Measurements from ENCODE around the gene ZNF474.

Gene ZNF474

GRCh38 chr5:122112063-122112462, 17.3 kb upstream of the ZNF474 start:
- Histone ChIP-seq H3F3A (ENCODE audit: insufficient read depth) (no peaks in the 10 kb centered on the region), H3K27ac (ENCODE audit: low read depth, low read length) (no peak overlapping the region), H3K4me2 (ENCODE audit: low read depth, low read length, poor library complexity, severe bottlenecking) (no peak overlapping the region), H2AFZ (ENCODE audit: low read depth, low read length, severe bottlenecking) (no peak overlapping the region), H3K9me2 (replicated peaks; ENCODE audit: insufficient read depth, low read length) (no peaks in the 10 kb centered on the region), H3K9me3 (ENCODE audit: insufficient read depth, low read length) (no peaks in the 10 kb centered on the region), H4K20me1 (ENCODE audit: low read depth, low read length) (no peaks in the 10 kb centered on the region), H3K4me3 (ENCODE audit: insufficient read depth, low read length, poor library complexity, severe bottlenecking) (no peak overlapping the region), H3K79me2 (ENCODE audit: insufficient read depth, low read length) (no peaks in the 10 kb centered on the region), H3K27me3 (ENCODE audit: low read length) (no peaks in the 10 kb centered on the region), H3K9ac (ENCODE audit: low read length) (no peak overlapping the region), H3K36me3 (ENCODE audit: low read length) (no peaks in the 10 kb centered on the region)
- TF ChIP-seq CTCF (IDR thresholded peaks at IDR 0.05; ENCODE audit: insufficient read depth, low read length, poor library complexity, severe bottlenecking) (no peak), EZH2phosphoT487 (conservative IDR thresholded peaks at IDR 0.05; ENCODE audit: low read length) (no peak)

- no peaks in the 10 kb centered on the region for H3K9me3 ChIP-seq (ENCODE audit: insufficient read depth, low read length)
- H3K36me3 ChIP-seq (ENCODE audit: low read length): no peaks in the 10 kb centered on the region
- no peak overlapping the region for H3K9ac ChIP-seq (ENCODE audit: low read length)
- no peaks in the 10 kb centered on the region for H3K27me3 ChIP-seq (ENCODE audit: low read length)
- no peak for TF ChIP-seq EZH2phosphoT487 (conservative IDR thresholded peaks at IDR 0.05; ENCODE audit: low read length)
- no peak for TF ChIP-seq CTCF (IDR thresholded peaks at IDR 0.05; ENCODE audit: insufficient read depth, low read length, poor library complexity, severe bottlenecking)
- H3K9me2 ChIP-seq (replicated peaks; ENCODE audit: insufficient read depth, low read length): no peaks in the 10 kb centered on the region
- H4K20me1 ChIP-seq (ENCODE audit: low read depth, low read length): no peaks in the 10 kb centered on the region
- H3F3A ChIP-seq (ENCODE audit: insufficient read depth): no peaks in the 10 kb centered on the region
- H3K4me3 ChIP-seq (ENCODE audit: insufficient read depth, low read length, poor library complexity, severe bottlenecking): no peak overlapping the region
- no peak overlapping the region for H3K4me2 ChIP-seq (ENCODE audit: low read depth, low read length, poor library complexity, severe bottlenecking)
- H3K79me2 ChIP-seq (ENCODE audit: insufficient read depth, low read length): no peaks in the 10 kb centered on the region
- no peak overlapping the region for H3K27ac ChIP-seq (ENCODE audit: low read depth, low read length)
- H2AFZ ChIP-seq (ENCODE audit: low read depth, low read length, severe bottlenecking): no peak overlapping the region
Observed at GRCh38 chr5:122112733-122113558, 16.4 kb upstream of the ZNF474 start.

- TF ChIP-seq EZH2phosphoT487 (conservative IDR thresholded peaks at IDR 0.05; ENCODE audit: low read length): no peak
- no peak for TF ChIP-seq CTCF (IDR thresholded peaks at IDR 0.05; ENCODE audit: insufficient read depth, low read length, poor library complexity, severe bottlenecking)
- Histone ChIP-seq H2AFZ (ENCODE audit: low read depth, low read length, severe bottlenecking) (no peak overlapping the region), H3K27ac (ENCODE audit: low read depth, low read length) (no peak overlapping the region), H3K79me2 (ENCODE audit: insufficient read depth, low read length) (no peaks in the 10 kb centered on the region), H3K4me2 (ENCODE audit: low read depth, low read length, poor library complexity, severe bottlenecking) (no peak overlapping the region), H3K9ac (ENCODE audit: low read length) (no peak overlapping the region), H4K20me1 (ENCODE audit: low read depth, low read length) (no peaks in the 10 kb centered on the region), H3K9me3 (ENCODE audit: insufficient read depth, low read length) (no peaks in the 10 kb centered on the region), H3K27me3 (ENCODE audit: low read length) (no peaks in the 10 kb centered on the region), H3K36me3 (ENCODE audit: low read length) (no peaks in the 10 kb centered on the region), H3K9me2 (replicated peaks; ENCODE audit: insufficient read depth, low read length) (no peaks in the 10 kb centered on the region), H3F3A (ENCODE audit: insufficient read depth) (no peaks in the 10 kb centered on the region), H3K4me3 (ENCODE audit: insufficient read depth, low read length, poor library complexity, severe bottlenecking) (no peak overlapping the region)
Observed at GRCh38 chr5:122114501-122114900, 14.8 kb upstream of the ZNF474 start.
